NB4 (cell line): ENCODE results near the gene TMEM178B.

ENCODE experiments used
- MYC ChIP-seq: IDR thresholded peaks from 2 replicates; pipeline ENCODE4 v1.6.1; 2011; ENCODE audit warnings: low read depth, low read length
- POLR2A ChIP-seq: IDR thresholded peaks from 2 replicates; pipeline ENCODE4 v1.6.1; 2011; ENCODE audit warnings: mild to moderate bottlenecking; ENCODE audit not compliant: insufficient read length; ENCODE audit errors: extremely low read depth
- TF ChIP-seq, protein P1 (sequence below): IDR thresholded peaks from one replicate; pipeline ENCODE4 v1.5.1; 2012; ENCODE audit warnings: low read depth, low read length

- TF ChIP-seq, protein P1, sequence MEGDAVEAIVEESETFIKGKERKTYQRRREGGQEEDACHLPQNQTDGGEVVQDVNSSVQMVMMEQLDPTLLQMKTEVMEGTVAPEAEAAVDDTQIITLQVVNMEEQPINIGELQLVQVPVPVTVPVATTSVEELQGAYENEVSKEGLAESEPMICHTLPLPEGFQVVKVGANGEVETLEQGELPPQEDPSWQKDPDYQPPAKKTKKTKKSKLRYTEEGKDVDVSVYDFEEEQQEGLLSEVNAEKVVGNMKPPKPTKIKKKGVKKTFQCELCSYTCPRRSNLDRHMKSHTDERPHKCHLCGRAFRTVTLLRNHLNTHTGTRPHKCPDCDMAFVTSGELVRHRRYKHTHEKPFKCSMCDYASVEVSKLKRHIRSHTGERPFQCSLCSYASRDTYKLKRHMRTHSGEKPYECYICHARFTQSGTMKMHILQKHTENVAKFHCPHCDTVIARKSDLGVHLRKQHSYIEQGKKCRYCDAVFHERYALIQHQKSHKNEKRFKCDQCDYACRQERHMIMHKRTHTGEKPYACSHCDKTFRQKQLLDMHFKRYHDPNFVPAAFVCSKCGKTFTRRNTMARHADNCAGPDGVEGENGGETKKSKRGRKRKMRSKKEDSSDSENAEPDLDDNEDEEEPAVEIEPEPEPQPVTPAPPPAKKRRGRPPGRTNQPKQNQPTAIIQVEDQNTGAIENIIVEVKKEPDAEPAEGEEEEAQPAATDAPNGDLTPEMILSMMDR, result no peak
- TF ChIP-seq POLR2A, result no peak
- TF ChIP-seq MYC, result no peak
Measured at GRCh38 chr7:141436575-141437075, 362.8 kb downstream of the TMEM178B start.
